Activated CD8-positive, alpha-beta memory T cell treated with anti-CD3 and anti-CD28 coated beads, Interleukin-2, amount 50 U/mL, for 48 hours (primary cell): ENCODE results near the gene NPDC1.
"Not testable (repeated sequence)": the region's sequence is repeated elsewhere in the genome, so short reads cannot be mapped to it uniquely, and the experiment has no call there.

Experiments
- DNase-seq: peaks from one replicate; pipeline ENCODE4 v3.0.0-alpha.2; 2020

NPDC1 gene

GRCh38 chr9:137074657-137075274 is 28.8 kb upstream of the NPDC1 start:
- DNase-seq, result no peak

- DNase-seq, result no peak
Observed at GRCh38 chr9:137073992-137074399, 28.0 kb upstream of the NPDC1 start.

- DNase-seq, result no peak
Observed at GRCh38 chr9:137071282-137071681, 25.3 kb upstream of the NPDC1 start.

- no peak for DNase-seq
Observed at GRCh38 chr9:137070906-137071275, 24.9 kb upstream of the NPDC1 start.

- peak; percentile 88 for DNase-seq
Observed at GRCh38 chr9:137070201-137070905, 24.4 kb upstream of the NPDC1 start, which contains the start of gene SAPCD2. Gene SAPCD2 (minus strand): TSS chr9:137070557. CDS start chr9:137070460, 97 bp downstream.

GRCh38 chr9:137069508-137070091 is 23.6 kb upstream of the NPDC1 start:
- DNase-seq, result no peak

- no peak for DNase-seq
Observed at GRCh38 chr9:137068539-137069507, 22.8 kb upstream of the NPDC1 start.

- DNase-seq, result peak; percentile 92
Observed at GRCh38 chr9:137067860-137068538, 22.0 kb upstream of the NPDC1 start.

- no peak for DNase-seq
Observed at GRCh38 chr9:137066096-137066861, 20.3 kb upstream of the NPDC1 start.

GRCh38 chr9:137065336-137065967 is 19.5 kb upstream of the NPDC1 start:
- no peak for DNase-seq

GRCh38 chr9:137064880-137065164 is 18.8 kb upstream of the NPDC1 start:
- no peak for DNase-seq

- peak; percentile 93 for DNase-seq
Observed at GRCh38 chr9:137064027-137064879, 18.3 kb upstream of the NPDC1 start.

GRCh38 chr9:137063311-137064026 is 17.5 kb upstream of the NPDC1 start:
- DNase-seq, result no peak

- not testable (repeated sequence) for DNase-seq
Observed at GRCh38 chr9:137062798-137063197, 16.8 kb upstream of the NPDC1 start.

GRCh38 chr9:137062384-137062783 is 16.4 kb upstream of the NPDC1 start:
- no peak for DNase-seq

- DNase-seq, result no peak
Observed at GRCh38 chr9:137058521-137059234, 12.7 kb upstream of the NPDC1 start.

GRCh38 chr9:137057545-137057944 is 11.6 kb upstream of the NPDC1 start:
- DNase-seq, result no peak

GRCh38 chr9:137056739-137057415 is 10.9 kb upstream of the NPDC1 start:
- no peak for DNase-seq
